LoVo (cell line): ENCODE data around the gene TCF20.

Experiments
- DNase-seq: peaks from one replicate; pipeline ENCODE4 v3.0.0-alpha.2; 2016; ENCODE audit warnings: low spot score

Gene TCF20

DNA sequence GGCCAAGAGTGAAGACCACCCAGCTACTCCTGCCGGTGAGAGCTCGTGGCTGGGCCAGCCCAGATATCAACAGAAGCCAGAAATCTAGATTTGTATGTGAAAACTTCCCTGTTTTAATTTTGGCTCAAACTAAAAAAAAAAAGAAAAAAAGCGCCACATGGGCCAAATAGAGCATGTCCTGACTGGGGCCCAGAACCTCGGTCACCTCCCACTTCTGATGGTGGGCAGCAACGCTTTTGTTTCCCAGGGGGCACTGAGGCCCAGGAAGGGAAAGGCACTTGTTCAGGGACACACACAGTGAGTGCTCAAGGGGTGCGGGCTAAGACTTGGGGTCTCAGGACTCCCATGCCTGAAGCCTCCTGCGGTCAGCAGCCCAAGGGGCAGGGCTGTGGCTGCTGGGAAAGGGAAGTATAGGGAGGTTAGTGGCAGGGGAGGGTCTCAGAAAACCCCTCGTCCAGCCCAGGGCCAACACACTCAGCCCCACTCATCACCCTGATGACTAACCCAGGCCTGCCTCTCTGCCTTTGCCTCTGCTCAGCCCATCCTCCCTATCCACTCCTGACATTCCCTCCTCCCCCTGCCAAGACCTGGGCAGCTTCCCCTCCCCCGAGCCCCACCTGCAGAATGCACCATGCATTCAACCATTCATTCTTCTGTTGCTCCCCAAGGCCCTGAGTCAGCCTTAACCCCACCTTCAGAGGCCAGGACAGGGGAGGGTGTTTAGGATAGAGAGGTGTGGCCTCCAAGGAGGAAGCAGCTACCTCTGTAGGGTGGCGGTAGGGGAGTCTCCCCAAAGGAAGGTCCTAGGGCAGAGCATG, 30.0 kb upstream of the TCF20 start:
- DNase-seq = peak; percentile 74

GRCh38 chr22:42299586-42300258, 29.3 kb upstream of the TCF20 start:
- DNase-seq = no peak

- DNase-seq = no peak
These were observed 28.3 kb upstream of the TCF20 start for GRCh38 chr22:42298746-42299145.

DNA sequence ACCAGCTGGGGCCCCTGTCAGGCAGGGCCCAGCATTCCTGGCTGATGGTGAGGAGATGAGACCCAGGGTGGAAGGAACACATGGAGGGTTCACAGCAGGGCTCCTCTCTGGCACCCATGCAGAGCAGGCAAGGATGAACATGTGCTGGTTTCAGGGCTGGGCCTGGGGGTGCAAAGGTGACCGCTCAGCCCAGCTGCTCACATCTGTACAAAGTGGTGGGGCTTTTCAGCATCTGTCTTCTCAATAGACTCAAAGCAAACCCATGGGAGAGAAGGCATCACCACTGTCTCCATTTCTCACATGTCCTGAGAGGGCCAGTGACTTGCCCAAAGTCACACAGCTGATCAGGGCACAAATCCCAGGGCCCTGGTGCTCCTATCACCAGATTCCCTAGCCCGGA, 27.3 kb upstream of the TCF20 start:
- DNase-seq = no peak

- DNase-seq = no peak
These were observed 26.4 kb upstream of the TCF20 start for GRCh38 chr22:42296883-42297282.

DNA sequence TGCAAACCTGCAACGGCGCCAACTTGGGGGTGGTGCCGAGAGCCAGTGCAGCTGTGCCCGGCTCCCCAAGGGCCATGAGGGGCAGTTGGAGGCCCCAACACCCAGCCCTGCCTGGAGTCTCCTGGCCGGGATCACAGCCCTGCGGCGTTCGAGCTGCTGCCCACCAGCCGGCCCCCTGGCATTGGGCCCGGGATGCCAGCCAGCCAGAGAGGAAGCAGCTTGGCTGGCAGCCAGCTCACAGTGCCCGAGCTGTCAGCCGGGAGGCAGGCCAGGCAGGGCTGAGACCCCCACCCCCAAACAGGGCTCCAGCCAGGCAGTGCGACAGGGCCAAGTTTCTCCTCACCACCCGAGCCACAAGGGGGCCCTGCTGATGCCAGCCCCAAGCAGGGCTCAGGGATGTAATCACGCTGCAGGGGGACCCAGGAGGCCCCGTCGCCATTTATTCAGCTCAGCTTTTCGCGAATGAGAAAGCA, 26.0 kb upstream of the TCF20 start:
- DNase-seq = no peak

DNA sequence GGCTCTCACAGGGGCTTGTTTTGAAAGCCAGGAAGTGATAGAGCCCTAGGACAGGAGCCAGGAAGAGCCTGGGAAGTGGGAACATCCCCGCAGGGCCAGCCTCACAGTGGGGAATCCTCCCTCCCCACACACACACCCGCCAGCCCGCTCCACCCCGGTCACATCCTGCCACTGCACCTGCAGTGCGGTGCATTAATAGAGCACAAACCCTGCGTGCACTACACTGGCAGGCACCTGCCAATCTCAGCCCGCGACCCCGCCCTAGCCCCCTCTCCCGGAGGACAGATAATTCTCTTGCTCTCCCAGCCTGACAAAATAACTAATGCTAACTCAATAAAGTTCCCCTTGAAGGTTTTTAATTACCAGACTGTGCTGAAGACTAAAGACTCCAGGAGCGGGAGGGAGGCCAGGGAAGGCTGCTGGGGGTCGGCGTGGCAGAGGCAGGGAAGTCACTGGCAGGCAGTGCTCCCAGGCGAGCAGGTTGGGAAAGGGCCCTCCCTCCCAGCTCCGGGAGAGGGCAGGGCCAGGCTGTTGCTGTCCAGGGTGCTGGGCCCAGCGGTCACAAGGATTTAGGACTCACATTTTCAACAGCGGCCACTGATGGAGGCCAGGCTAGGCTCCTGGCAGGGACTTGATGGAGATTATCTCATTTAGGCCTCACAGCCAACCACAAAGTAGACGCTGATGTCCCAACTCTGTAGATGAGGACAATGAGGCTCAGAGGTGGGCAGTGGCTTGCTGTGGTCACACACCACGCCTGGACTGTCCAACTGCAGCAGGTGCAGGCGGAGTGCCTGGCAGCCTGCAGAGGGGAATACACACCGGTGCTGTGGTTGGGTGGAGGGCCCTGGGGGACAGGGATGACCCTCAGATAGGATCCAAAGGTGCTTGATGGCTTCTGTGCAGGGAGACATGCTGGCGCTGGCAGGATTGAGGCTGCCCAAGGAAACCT, 23.9 kb upstream of the TCF20 start:
- DNase-seq = peak; percentile 14

DNA sequence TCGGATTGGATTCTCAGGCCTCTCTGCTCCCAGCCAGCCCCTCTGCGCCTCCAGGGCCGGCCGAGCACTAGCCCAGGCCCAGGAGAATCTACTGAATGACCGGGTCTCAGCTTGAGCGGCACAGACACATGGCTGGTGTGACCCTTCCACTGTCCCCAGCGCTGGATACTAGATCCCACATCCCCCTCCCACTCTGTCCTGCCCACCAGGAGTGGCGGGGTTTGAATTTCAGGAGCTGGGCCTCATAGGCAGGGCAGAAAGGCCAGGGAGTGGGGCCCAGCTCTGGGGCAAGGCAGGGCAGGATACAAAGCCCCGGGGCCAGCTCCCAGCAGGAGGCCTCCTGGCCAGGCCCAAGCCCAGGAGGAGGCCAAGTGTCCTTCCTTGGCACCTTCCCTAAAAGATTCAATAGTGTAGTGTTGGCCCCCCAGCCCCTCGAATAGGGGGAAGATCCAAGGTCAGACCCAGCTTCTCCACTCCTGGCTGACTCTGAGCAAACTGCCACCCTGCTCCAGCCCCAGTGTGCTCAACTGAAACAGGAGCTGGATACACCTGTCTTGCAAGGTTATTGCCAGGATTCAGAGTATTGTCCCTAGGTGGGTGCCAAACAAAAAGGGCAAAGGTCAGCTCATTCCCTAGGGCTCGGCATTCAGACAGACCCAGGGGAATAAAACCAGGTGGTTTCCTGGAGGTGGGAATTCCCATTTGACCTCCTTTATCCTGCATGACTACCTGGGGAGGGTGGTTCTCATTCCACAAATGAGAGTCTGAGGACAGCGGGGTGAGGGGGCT, 22.5 kb upstream of the TCF20 start:
- DNase-seq = peak; percentile 38

DNA sequence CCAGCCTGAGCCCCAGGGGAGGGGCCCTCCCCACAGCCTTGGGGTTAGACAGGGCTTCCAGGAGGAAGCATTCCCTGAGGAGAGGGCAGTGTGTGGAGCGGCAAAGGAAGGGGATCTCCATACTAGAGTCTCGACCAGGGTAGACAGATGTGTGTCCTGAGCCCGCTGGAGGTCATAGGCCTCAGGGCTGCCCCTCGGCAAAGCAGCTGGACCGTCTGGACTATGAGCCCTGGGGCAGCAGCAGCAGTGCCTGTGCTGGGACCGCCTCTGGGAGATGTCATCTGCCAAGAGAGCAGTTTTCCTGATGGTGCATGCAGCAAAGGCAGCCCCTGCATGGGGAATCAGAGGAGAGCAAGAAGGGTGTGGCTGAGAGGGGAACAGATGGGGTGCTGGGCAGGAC, 20.8 kb upstream of the TCF20 start:
- DNase-seq = no peak

GRCh38 chr22:42289671-42290541, 19.5 kb upstream of the TCF20 start:
- no peak for DNase-seq

GRCh38 chr22:42288791-42289190, 18.3 kb upstream of the TCF20 start:
- no peak for DNase-seq

- no peak for DNase-seq
These were observed 16.9 kb upstream of the TCF20 start for GRCh38 chr22:42287174-42287890.

GRCh38 chr22:42286205-42286604, 15.8 kb upstream of the TCF20 start:
- no peak for DNase-seq

- no peak for DNase-seq
These were observed 15.2 kb upstream of the TCF20 start for GRCh38 chr22:42285604-42286003.

DNA sequence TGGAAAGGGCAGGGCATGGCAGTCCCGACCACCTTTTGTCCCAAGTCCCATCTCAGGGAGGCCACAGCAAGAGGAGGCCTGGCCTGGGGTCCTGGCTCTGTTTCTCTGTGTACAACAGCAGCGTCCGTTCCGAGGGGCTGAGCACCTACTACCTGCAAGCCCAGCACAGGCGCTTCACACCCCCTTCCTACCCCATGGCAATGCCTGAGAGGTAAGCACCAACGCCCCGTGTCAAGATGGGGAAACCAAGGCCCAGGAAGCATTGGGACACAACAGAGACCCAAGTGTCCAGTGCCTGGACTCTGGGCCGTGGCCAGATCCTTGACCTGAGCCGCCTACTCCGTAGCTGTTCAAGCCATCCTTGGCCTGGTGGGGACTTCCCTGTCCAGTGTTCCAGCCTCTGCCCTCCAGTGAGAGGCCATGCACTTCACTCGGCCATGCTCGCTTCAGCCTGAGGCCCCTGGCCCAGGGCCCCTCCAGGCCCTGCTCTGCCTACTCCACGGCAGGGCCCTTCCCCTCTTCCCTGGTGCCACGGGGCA, 14.3 kb upstream of the TCF20 start:
- no peak for DNase-seq

GRCh38 chr22:42284202-42284591, 13.7 kb upstream of the TCF20 start:
- no peak for DNase-seq

DNA sequence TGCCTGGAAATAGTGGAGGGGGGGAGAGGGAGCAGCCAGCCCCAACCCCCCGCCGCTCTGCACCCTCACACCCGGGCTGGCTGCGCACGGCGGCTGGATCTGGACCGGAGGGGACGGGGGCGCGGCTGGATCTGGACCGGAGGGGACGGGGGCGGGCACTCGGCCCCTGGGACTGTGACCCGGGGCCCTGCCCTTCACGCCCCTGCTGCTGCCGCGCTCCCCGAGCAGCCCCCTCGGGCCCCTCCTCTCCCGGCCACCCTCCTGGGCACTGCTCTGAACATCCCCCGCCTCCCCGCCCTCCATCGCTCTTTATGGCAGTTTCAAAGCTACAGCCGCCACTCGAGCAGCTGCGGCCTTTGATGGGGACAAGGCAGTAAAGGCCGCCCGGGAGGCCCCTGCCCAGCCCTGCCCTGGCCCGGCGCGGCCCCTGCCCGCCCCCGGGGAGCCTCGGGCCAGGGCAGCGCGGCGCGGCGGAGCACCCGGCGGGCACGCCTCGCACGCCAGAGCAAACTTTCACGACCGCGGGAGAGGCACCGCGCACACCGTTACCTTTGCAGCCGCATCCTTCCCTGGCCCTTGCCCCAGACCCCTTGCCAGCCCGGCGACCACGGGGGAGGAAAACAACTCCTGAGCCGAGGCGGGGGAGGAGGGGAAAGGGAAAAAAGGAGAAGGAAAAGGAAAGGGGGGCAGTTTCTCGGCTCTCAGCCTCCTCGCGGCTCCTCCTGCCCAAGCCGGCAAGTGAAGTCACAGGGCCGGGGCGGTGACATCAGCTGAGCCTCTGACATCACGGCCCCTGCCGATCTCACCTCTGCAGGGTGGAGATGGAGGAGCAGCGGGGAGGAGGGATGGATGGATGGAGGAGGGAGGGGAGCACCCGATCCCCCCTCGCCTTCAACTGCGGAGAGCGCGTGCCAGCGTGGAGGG, 13.1 kb upstream of the TCF20 start:
- DNase-seq = no peak

DNA sequence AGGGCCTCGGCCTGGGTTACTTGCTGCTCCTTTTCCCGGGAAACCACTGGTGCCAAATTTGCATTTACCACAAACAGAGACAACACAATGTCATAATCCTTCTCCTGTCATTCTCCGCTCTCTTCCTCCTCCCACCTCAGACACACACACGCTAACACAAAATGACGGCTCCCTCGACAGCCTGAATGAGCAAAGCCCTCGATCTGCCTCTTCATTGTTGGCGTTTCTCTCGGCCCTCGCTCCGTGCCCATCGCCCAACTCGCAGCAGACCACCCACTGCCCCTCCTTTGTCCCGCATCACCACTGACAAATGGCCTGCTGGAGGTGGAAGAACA, 12.5 kb upstream of the TCF20 start:
- no peak for DNase-seq
